Measurements from ENCODE around the gene EXD1.
A peak's percentile ranks its signal among the peaks of the same experiment; 100 is the strongest.
"Not testable (repeated sequence)": the region's sequence is repeated elsewhere in the genome, so short reads cannot be mapped to it uniquely, and the experiment has no call there.

The EXD1 gene

DNA sequence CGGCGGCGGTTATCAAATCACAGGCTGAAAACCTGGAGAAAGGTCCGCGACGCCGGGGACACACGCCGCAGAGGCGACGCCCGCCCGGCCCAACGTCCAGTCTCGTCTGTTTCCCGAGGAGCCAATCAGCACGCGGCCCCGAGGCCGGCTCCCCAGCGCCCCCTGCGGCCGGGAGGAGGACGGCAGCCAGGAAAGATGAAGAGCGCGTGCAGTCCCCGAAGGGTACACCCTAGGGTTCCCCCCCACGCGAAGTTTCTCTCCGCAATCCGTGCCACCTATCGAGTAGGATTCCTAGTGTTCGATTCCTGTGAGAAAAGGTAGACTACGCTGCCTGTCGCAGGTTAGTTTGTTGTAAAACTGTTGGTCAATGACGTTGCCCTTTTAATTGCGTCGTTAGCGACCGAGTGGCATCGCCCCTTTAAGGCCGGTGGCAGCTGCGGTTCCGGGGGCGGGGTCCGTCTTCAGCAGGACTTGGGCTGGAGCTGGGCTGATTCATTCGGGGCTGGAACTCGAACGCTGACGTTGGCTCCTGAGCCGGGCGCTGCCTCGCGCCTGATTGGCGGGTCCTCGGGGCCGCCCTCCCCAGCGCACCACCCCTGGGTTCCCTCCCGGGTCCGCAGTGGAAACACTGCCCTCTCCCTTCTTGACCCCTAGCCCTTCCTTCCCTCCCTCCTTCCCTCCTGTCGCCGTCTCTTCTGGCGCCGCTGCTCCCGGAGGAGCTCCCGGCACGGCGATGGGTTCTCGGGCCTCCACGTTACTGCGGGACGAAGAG is at the start of gene EXD1, which contains the start of gene CHP1:
EXD1 (minus strand) TSS at position 108 of the 772 bp plus-strand sequence. CDS start 4,182 bp downstream, outside the sequence.
CHP1 (plus strand) TSS at position 619 of the 772 bp plus-strand sequence; CDS start at position 734, 115 bp downstream.
- DNase-seq (ENCODE audit: low read depth in 2 of 3, low spot score in 2 of 3), result peak; percentile 89 to 92 (median 92)

- DNase-seq (ENCODE audit: low read depth in 2 of 3, low spot score in 2 of 3), result no peak
Observed at GRCh38 chr15:41279535-41280283, 49.2 kb upstream of the EXD1 start.

DNA sequence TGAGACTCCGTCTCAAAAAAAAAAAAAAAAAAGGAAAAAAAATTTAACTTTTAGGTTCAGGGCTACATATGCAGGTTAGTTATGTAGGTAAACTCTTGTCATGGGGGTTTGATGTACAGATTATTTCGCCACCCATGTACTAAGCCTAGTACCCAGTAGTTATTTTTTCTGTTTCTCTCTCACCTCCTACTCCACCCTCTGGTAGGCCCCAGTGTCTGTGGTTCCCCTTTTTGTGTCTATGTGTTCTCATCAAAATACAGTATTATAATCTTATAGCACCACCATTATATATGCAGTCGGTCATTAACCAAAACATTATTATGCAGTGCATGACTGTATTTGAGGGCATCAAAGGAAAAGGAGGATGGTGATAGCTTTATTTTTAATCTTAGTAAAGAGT is 47.8 kb upstream of the EXD1 start:
- DNase-seq (ENCODE audit: low read depth in 2 of 3, low spot score in 2 of 3), result no peak

- DNase-seq (ENCODE audit: low read depth in 2 of 3, low spot score in 2 of 3), result no peak
Observed at GRCh38 chr15:41276831-41277230, 46.3 kb upstream of the EXD1 start.

DNA sequence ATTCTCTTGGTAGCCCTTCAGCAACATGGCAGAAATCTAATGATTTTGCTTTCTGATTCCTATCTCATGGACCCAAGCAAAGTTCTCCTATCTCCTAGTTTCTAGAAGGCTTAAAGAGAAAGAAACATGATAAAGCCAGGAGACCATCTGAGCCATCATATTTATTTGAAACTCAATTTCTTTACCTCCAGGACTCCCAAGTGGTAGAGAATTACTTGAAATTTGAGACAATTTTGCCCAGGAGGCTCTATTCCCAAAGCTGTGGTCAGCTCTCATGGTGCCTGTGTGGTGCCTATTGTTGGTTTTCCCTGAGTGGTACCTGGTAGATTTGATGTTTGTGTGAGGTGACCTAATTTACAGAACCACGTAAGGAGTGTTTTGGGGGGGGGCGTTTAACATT is 39.3 kb upstream of the EXD1 start:
- DNase-seq (ENCODE audit: low read depth in 2 of 3, low spot score in 2 of 3), result no peak

GRCh38 chr15:41263891-41264351 is 33.4 kb upstream of the EXD1 start:
- no peak for DNase-seq (ENCODE audit: low read depth in 2 of 3, low spot score in 2 of 3)

DNA sequence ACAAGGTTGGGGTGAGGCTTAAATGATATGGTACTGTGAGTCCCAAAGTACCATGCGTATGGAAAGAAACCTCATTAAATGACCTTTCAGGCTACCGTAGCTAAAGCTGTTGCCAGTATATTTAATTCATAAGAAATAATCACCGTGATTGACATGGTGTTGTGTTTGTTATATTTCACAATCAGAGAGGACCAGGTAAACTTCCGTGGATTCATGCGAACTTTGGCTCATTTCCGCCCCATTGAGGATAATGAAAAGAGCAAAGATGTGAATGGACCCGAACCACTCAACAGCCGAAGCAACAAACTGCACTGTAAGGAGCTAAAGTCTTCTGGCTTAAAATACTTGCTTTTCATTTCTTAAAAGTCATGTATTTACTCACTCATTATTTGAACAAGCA is 32.0 kb upstream of the EXD1 start:
- DNase-seq (ENCODE audit: low read depth in 2 of 3, low spot score in 2 of 3), result no peak

- DNase-seq (ENCODE audit: low read depth in 2 of 3, low spot score in 2 of 3), result not testable (repeated sequence)
Observed at GRCh38 chr15:41260924-41261323, 30.4 kb upstream of the EXD1 start.

- no peak for DNase-seq (ENCODE audit: low read depth in 2 of 3, low spot score in 2 of 3)
Observed at GRCh38 chr15:41259546-41260189, 29.1 kb upstream of the EXD1 start.

DNA sequence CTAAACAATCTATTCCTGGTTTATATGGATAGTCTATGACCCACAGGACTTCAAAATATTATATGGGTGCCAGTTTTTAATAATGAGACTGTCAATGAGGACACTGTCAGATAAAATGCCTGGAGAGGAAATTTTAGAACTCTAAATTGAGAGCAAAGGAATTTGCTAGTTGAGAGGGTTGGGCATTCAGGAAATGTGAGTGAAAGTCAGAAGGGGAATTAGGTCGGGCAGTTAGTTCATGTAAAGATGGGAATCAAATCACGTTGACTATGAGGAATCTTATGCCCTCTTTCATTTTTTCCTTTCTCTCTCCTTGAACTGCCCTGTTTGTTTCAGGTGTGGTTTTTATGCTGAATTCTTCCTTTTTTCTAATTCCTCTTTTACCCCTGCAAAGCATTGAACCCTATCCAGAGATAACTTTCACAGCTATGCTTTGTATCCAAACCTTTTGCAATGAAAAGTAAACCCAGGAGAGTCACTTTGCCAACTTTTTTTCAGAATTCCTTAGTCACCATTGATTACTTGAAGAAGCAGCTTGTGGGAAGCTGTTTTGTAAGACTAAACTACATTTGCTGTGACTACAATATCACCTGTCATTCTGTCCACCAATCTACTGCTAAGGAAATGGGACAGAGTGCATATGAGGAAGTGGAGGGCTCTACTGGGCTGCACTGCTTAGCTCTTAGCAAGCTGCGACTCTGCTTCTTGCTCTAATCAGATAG is 28.4 kb upstream of the EXD1 start:
- no peak for DNase-seq (ENCODE audit: low read depth in 2 of 3, low spot score in 2 of 3)

DNA sequence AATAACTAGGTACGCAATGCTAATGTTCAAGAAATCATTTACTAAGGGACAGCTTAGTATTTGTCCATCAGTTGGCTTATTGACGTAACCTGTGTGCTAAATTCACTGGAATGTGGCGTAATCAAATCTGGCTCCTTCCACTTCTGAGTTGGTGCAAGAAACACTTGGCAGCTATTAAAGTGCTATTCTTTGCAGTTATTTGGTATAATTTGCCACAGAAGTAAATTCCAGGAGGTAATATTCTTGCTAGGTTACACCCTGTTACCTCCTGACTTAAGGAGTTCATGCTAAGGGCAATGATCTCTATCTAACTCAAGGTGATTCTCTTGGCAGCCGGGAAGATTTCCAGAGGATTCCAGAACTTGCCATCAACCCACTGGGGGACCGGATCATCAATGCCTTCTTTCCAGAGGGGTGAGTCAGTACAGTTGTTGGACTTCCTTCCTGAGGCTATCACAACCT is 26.1 kb upstream of the EXD1 start:
- no peak for DNase-seq (ENCODE audit: low read depth in 2 of 3, low spot score in 2 of 3)

DNA sequence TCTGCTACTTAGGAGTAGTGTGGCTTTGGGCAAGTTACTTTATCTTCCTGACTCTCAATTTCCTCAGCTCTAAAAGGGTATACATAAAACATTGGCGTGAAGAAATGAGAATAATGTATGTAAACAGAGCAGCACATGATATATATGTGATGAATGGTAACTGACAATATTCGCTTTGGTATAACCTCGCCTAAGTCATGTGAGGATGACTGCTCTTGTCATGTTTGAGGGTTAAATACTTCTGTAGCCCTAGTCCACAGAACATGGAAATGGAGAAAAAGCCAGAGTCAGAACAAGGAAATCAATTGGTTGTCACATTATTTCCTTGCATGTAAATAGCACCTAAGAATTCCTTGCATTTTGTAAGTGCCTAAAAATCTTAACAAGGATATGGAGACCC is 25.5 kb upstream of the EXD1 start:
- DNase-seq (ENCODE audit: low read depth in 2 of 3, low spot score in 2 of 3), result no peak

DNA sequence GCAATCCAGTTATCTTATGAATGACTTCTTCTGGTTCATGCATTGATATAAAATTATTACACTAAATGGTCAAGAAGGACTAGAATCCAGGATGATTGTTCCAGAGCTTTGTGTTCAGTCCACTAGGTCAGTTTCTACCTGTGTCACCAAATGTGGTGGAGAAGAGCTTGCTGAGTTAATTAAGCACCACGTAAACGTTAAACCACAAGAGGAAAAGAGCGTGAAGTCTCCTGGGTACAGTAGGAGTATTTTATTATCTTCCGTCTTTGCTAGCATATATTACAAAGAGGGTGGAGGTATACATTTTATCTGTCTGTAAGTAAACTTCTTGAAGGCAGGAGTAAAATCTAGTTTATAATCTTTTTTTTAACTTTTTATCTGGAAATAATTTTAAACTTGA is 24.0 kb upstream of the EXD1 start:
- DNase-seq (ENCODE audit: low read depth in 2 of 3, low spot score in 2 of 3), result no peak

DNA sequence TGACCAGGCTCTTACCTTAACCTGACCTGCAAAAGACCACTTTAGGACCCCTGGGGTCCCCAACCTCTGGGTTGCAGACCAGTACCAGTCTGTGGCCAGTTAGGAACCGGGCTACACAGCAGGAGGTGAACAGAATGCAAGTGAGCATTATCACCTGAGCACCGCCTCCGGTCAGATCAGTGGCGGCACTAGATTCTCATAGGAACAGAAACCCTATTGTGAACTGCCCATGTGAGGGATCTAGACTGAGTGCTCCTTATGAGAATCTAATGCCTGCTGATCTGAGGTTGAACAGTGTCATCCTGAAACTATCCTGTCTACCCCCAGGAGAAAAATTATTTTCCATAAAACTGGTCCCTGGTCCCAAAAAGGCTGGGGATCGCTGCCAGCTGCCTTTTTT is 20.9 kb upstream of the EXD1 start:
- no peak for DNase-seq (ENCODE audit: low read depth in 2 of 3, low spot score in 2 of 3)

- not testable (repeated sequence) for DNase-seq (ENCODE audit: low read depth in 2 of 3, low spot score in 2 of 3)
Observed at GRCh38 chr15:41250745-41251144, 20.2 kb upstream of the EXD1 start.

DNA sequence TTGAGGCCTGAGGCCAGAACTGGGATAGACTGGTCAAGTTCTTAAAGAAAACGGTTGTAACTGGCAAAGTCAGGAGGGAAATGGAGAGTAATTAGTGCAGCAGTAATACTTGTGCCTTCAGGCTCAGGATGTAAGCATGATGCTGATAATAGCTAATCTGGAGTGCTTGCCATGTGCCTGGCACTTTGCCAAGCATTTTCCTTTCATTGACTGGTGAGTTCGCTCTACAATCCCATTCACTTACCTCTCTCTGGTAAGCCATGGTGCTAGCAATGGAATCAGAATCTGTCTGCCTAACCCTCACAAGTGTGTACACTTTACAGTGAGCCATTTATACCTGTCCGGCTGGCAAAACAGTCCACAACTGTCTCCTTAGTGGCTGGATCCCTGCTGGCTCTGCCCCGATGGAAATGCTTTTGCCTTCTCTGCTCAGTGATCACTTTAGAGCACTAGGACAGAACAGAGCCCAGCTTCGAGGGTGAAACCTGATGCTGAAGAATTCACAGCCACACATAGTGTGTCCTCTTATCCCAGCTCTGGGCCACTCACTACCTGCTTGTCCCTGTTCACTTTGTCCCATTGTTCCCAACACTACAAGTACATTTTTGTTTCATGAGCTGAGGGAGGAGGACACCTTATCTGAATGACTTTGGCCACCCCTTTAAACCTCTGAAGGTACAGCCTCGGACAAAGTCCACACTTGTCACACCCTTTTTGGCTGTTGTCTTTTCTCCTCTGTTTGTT is 10.8 kb upstream of the EXD1 start:
- no peak for DNase-seq (ENCODE audit: low read depth in 2 of 3, low spot score in 2 of 3)

DNA sequence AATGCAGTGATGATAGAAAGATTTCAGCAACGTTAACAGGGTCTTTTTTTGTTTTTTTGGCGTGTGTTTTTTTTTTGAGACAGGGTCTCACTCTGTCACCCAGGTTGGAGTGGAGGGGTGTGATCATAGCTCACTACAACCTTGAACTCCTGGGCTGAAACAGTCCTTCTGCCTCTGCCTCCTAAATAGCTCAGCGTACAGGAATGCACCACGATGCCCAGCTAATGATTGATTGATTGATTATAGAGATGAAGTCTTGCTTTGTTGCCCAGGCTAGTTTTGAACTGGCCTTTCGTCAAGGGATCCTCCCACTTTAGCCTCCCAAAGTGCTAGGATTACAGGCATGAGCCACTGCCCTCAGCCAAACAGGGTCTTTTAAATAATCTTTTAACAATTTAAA is 7.5 kb upstream of the EXD1 start:
- DNase-seq (ENCODE audit: low read depth in 2 of 3, low spot score in 2 of 3), result no peak

GRCh38 chr15:41235929-41236328 is 5.4 kb upstream of the EXD1 start:
- no peak for DNase-seq (ENCODE audit: low read depth in 2 of 3, low spot score in 2 of 3)

- DNase-seq (ENCODE audit: low read depth in 2 of 3, low spot score in 2 of 3), result not testable (repeated sequence)
Observed at GRCh38 chr15:41235228-41235627, 4.7 kb upstream of the EXD1 start.

DNA sequence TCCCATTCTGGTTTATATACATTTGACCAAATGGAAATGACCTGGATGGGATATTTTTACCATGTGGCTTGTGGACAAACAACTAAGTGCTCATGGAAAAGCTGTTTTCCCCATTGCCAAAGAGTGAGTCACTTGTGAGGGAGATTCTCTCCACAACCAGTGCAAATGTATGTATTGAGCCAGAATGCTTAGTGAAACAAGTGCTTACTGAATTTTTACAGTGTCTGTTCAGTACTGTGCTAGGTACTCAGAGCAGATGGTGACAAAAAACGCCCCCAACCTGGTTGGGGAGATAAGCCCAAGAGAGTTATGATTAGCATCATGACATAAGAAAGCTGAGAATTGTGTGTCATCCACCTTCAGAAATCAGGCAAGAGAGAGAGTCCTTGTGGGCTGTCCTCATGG is 2.8 kb upstream of the EXD1 start:
- DNase-seq (ENCODE audit: low read depth in 2 of 3, low spot score in 2 of 3), result no peak
